HG02884 (cell line): ENCODE measurements around the gene ASAP2.

ENCODE experiments used
- ATAC-seq: cut with Tn5 transposase; IDR thresholded peaks from one replicate; pipeline ENCODE4 v1.9.1; 2021; ENCODE audit warnings: mild to moderate bottlenecking, moderate library complexity; ENCODE audit not compliant: unreplicated experiment

The ASAP2 gene

DNA sequence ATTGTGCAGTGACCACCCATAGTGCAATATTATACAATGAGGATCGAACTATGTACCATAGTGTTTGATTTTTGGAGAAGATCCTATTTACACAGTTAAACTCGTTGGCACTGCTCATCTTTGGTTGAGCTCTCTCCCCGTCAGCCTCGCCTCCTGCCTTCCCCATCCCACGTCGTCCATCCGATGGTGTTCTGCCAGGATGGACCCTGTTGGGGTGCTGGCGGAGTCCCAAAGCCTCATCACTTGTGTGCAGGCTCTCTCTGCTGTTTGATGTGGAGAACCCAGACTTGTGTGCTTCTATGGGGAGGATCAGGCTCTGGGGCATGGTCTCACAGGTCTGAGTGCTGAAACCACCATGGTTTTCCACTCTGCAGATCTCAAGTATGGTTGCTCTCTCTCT lies 131.3 kb downstream of the ASAP2 start:
- no peak for ATAC-seq

DNA sequence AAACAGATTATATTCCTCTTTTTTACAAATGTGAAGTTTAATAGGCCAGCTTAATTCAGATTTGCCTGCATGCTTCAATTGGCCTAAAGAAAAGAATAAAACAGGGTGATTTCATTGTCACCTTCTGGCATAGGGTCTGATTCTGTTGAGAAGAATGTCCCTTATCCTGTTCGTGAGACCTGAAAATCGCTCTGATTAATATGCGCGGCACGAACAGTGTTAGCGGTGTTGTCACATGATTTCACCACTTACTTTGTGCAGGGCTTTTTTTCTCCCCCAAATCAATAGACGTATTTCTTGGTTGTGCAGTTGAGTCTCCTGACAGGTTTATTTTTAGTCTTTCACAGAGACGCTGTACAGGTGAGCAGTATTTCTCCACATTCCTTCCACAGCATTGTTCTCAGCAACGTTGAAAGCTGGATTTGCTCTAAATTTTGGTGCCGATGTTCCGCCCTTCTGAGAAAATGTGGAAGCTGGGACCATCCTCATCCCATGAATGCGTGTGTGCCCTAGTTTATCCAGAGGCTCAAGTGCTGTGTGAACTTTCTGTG lies 134.8 kb downstream of the ASAP2 start:
- ATAC-seq = no peak

DNA sequence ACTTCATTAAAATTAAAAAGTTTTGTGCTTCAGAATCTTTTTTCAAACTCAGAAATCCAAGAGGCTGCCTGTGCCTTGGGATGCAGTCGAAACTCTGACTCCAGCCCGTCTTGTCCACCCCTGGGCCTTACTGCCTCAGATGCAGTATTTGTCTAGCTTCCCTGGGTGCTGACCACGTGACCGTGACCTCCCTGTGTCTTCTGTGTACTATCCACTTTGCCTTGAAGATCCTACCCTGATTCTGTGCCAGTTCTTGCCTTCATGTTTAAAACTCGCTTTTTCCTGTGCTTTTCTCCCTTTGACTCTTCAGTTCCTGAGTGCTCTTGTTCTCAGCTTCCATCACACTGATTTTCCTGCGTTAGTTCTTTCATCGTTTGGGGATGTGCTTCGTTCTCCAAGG lies 136.0 kb downstream of the ASAP2 start:
- ATAC-seq = no peak

- no peak for ATAC-seq
Observed at GRCh38 chr2:9343524-9343923, 136.9 kb downstream of the ASAP2 start.

- no peak for ATAC-seq
Observed at GRCh38 chr2:9344434-9344833, 137.8 kb downstream of the ASAP2 start.

DNA sequence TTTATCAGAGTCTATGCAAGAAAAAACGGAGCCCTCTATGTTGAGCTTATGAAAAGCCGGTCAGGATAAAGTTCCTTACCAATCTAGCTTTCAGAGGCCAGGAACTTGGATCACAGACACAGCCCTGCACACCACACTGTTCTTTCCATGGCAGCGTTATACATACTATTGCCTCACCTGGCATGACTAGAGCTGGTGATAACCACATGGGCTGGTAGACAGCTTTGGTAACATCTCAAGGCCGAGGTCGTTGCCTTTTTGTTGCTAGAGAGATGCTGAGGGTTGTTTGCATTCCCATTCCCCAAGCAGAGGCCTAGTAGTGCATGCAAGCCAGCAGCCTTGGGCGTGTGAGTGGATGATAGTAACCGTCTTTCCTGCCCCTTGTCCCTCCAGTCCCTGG lies 138.7 kb downstream of the ASAP2 start:
- ATAC-seq = no peak

GRCh38 chr2:9345997-9346396 lies 139.4 kb downstream of the ASAP2 start:
- no peak for ATAC-seq

- no peak for ATAC-seq
Observed at GRCh38 chr2:9346885-9347284, 140.3 kb downstream of the ASAP2 start.

DNA sequence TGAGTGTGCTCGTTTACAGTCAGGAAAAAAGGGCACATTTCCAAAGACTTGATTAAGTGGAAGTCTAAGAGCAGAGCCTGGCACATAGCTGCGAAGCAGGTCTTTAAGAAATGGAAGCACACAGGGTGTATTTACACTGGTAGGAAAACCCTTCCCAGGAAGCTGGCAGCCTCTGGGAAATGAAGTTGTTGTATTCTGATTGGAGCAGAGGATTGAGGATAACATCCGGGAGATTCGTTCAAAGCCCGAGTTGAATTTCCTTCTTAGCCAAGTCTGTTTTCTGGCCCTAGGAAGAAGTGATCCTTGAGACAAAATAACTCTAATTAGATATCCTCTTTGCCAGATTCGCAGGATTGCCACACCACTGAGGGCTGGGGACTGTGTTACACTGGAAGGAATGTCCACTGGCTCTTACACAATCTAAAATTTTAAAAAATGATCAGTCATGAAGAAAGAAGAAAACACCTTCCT lies 140.8 kb downstream of the ASAP2 start:
- no peak for ATAC-seq

DNA sequence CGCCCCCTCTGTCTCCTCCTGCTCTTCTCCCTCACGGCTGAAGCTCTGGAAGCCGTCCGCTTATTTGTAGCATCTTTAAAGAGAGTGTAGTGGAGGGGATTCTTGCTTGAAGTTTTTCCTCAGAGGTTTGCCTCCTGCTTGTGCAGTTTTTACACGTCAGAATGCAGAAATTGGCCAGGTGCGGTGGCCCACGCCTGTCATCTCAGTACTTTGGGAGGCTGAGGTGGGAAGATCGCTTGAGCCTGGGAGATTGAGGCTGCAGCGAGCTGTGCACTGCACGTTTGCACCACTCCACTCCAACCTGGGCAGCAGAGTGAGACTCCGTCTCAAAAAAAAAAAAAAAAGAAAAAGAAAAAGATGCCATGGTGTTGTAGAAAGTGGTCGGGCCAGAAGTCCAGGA lies 147.7 kb downstream of the ASAP2 start:
- no peak for ATAC-seq

DNA sequence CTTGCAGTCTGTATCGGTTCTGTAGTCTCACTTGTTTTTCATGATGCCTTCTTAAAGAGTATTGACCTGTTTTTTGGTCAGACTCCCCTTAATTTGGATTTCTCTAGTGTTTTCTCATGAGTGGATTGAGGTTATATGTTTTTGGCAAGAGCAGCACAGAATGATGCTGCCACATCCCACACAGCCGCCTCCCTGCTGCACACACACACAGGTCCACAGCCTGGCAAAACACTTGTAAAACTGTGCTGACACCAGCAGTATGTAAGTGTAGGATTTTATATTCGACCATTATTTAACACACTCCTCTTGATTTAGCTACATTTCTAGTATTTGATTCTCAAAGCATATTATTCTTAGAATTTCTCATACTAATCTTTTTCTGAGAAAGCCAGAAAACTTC lies 148.7 kb downstream of the ASAP2 start:
- ATAC-seq = no peak

- no peak for ATAC-seq
Observed at GRCh38 chr2:9355716-9356115, 149.1 kb downstream of the ASAP2 start.

DNA sequence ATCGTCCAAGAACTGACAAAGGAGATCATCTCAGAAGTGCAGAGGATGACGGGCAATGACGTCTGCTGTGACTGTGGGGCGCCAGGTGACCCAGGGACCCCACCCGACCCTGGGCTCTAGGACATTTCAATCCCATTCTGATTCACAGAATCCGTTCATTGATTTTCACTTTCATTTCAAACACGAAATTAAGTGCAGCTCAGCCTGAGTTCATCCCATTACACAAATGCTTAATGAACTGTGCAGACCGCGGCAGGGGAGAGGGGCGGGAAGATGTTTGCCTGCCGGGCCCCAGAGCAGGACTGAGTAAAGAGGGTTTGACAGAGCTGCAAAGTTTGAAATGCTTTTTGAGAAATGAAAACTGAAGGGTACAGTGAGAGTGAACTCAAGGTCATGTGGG lies 149.6 kb downstream of the ASAP2 start:
- no peak for ATAC-seq

DNA sequence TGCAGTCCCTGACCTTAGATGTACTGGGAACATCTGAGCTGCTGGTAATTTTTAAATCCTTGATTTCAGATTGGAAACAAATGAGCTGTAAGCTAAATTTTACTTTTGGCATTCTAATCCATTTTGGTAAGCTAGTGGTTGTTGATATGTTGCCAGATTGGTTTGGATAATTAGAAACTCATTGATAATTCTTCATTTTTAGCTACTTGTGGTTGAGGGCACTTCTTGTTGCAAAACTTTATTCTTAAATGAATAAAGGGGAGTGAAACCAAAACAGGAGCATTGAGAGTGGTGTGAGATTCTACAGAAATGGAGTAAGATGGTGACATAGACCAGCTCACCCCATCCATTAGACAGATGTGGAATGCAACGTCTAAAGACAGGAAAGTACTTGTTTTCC lies 152.2 kb downstream of the ASAP2 start:
- ATAC-seq = no peak

GRCh38 chr2:9359463-9359862 lies 152.9 kb downstream of the ASAP2 start:
- no peak for ATAC-seq

DNA sequence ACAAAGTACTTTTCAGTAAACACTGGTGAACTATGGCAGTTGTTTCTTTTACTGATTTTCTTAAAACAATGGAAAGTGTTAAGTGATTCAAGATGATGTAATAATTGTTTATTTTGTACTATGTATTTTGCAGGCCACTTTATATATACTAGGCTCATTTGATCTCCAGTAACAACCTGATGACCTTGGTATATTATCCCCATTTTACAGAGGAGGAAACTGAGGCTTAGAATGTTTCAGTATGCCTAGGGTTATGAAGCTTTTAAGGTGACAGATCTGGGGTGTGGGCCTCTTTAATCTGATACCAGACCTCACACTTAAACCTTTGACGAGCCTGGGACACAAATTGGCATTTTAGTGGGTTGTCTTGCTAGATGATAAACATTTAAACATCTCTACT lies 153.5 kb downstream of the ASAP2 start:
- ATAC-seq = no peak

DNA sequence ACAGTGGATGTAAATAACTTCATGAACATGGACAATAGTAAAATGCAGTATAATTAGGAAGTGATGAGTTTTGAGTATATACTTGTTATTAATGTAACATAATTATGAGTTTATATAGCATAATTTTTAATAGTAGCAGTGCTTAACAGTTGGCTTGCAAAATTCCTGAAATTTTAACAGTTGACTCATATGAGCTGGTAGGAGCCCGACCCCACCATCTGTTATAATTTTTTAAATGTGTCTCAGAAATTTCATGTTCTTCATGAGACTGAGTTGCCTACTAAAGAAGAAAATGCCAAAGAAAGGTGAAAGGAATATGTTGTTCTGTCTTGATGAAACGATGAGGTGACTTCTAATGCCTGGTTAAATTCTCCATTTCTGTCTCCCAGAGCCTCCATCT lies 154.1 kb downstream of the ASAP2 start:
- no peak for ATAC-seq

GRCh38 chr2:9364373-9364772 lies 157.8 kb downstream of the ASAP2 start:
- ATAC-seq = no peak

DNA sequence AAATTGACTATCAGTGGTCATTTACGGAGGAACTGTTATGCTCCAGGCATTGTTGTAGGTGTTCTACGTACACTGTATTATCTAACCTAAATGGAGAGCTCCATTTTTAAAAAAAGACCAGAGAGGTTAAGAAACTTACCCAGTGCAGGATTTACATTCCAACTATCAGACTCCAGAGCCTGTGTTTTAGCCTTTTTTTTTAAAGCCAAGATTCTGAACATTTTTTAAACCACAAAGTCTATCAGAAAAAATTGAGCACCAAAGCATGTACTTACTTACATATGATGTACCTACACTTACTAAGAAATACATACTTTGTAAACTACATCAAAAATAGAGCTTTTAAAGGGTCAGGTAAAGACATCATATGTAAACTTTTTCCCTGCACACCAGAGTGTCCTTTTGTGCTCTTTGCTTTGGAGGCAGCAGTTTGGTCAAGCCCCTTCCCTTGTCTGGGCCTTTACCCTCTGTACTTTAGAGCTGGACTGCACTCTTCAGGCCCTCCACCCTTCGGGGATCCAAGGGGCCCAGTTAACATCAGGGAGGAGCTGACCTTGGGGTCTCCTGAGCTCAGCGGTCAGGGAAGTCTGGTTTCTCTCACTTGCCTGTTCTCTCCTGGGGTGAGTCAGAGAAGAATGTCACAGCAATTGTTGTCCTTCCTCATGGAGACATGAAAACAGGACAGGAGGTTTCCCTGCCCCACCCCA lies 158.3 kb downstream of the ASAP2 start:
- no peak for ATAC-seq

GRCh38 chr2:9365498-9366019 lies 158.9 kb downstream of the ASAP2 start:
- ATAC-seq = no peak

- no peak for ATAC-seq
Observed at GRCh38 chr2:9366026-9366425, 159.4 kb downstream of the ASAP2 start.

DNA sequence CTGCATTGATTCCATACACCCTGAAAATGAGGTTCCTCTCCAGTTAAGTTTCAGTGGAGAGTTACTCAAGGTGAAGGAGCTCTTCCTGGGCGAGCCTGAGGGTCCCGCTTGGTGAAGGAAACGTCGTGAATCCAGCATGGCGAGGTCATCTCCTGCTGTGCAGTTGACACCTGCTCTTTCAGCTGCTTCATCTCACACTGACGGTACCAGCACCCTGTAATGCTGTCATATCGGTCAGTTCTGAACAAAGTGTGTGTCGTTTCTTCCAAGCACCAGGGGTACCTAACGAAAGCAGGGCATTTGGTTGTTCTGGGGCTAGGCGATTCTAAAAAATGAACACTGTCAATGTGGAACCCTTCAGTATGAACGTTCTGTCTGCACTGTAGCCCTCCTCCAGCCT lies 164.1 kb downstream of the ASAP2 start:
- ATAC-seq = no peak

DNA sequence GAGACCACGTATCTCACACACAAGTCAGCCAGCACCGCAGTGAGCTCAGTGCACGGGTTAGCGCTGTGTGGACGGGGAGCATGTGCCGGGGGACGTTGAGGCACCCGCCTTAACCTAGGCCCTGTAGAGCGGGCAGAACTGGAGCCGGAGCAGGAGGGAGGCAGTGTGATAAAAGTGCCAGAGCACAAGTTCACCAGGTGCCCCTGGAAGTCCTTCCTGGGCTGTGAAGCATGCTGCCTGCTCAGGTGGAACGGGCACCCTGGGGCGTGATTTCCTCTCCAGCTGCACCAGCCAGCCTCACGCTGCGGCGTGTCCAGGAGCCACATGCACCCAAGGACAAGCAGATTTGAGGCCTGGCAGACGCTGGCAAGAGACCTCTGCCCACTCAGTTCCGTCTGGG lies 166.4 kb downstream of the ASAP2 start:
- no peak for ATAC-seq
